K562 (cell line): ENCODE data around the gene MED14.

Experiments
- CHD4 ChIP-seq: fragments of 200-600 bp; sonication (generic); IDR thresholded peaks from 3 replicates; pipeline ENCODE4 v1.6.1; 2012; ENCODE audit warnings: low read depth, mild to moderate bottlenecking, mixed read lengths, low read length, inconsistent platforms; ENCODE audit not compliant: insufficient read depth, insufficient replicate concordance, poor library complexity, severe bottlenecking
- ELK1 ChIP-seq: sonication (generic); formaldehyde crosslinking; IDR thresholded peaks from 2 replicates; pipeline ENCODE4 v1.8.1; 2022; ENCODE audit warnings: missing genetic modification reagents
- EZH2 ChIP-seq: IDR thresholded peaks from 2 replicates; pipeline ENCODE4 v1.6.1; 2012; ENCODE audit warnings: low read depth, mild to moderate bottlenecking, inconsistent platforms, low read length, borderline replicate concordance
- MAX ChIP-seq: sonication (generic); formaldehyde crosslinking; IDR thresholded peaks from 2 replicates; pipeline ENCODE4 v1.9.0; 2022; ENCODE audit warnings: mild to moderate bottlenecking, missing genetic modification reagents
- PHF8 ChIP-seq: fragments of 200-600 bp; sonication (generic); IDR thresholded peaks from 2 replicates; pipeline ENCODE4 v1.6.1; 2012; ENCODE audit warnings: mixed run types, mild to moderate bottlenecking, inconsistent platforms, low read length, moderate library complexity, borderline replicate concordance
- PML ChIP-seq: IDR thresholded peaks from 2 replicates; pipeline ENCODE4 v1.6.1; 2012; ENCODE audit warnings: low read length, inconsistent platforms
- RBM17 ChIP-seq: fragments of 200-400 bp; formaldehyde crosslinking; IDR thresholded peaks from 2 replicates; pipeline ENCODE4 v1.6.1; 2017; ENCODE audit warnings: low read depth, mild to moderate bottlenecking, low read length, borderline replicate concordance
- TEAD4 ChIP-seq, 2 experiments: sonication (generic) in 1 of 2; formaldehyde crosslinking in 1 of 2; IDR thresholded peaks; 2 replicates each; pipeline versions ENCODE4 v1.6.1 to v1.8.0; 2012 to 2022; ENCODE audit warnings: borderline replicate concordance in 1 of 2, inconsistent platforms in 1 of 2, low read length in 1 of 2, mild to moderate bottlenecking in 1 of 2, missing genetic modification reagents in 1 of 2
- ZNF384 ChIP-seq: IDR thresholded peaks from 2 replicates; pipeline ENCODE4 v1.6.1; 2012; ENCODE audit warnings: low read depth, low read length, improper control_type of control experiment
- ZNF584 ChIP-seq: fragments of 200-800 bp; sonication (Bioruptor generic); IDR thresholded peaks from 2 replicates; pipeline ENCODE4 v1.6.1; 2016; ENCODE audit warnings: low read depth, mild to moderate bottlenecking, missing genetic modification characterization, missing compliant biosample characterization
- TF ChIP-seq, protein P1 (sequence below): sonication (generic); formaldehyde crosslinking; IDR thresholded peaks from 2 replicates; pipeline ENCODE4 v1.8.0; 2022; ENCODE audit warnings: missing genetic modification reagents, mild to moderate bottlenecking, borderline replicate concordance
- TF ChIP-seq, protein P2 (sequence below), 3 experiments: IDR thresholded peaks in 2 of 3; conservative IDR thresholded peaks in 1 of 3; 2 replicates each; pipeline ENCODE4 v1.5.1; 2011 to 2012; ENCODE audit warnings: low read length in 3 of 3, mild to moderate bottlenecking in 3 of 3, control low read depth in 2 of 3, improper control_type of control experiment in 1 of 3, inconsistent platforms in 1 of 3, low read depth in 1 of 3, mixed read lengths in 1 of 3, moderate library complexity in 1 of 3; ENCODE audit not compliant: insufficient read depth in 2 of 3
- TF ChIP-seq, protein P3 (sequence below): sonication (generic); formaldehyde crosslinking; IDR thresholded peaks from 2 replicates; pipeline ENCODE4 v1.5.0; 2020; ENCODE audit warnings: missing genetic modification reagents

DNA sequence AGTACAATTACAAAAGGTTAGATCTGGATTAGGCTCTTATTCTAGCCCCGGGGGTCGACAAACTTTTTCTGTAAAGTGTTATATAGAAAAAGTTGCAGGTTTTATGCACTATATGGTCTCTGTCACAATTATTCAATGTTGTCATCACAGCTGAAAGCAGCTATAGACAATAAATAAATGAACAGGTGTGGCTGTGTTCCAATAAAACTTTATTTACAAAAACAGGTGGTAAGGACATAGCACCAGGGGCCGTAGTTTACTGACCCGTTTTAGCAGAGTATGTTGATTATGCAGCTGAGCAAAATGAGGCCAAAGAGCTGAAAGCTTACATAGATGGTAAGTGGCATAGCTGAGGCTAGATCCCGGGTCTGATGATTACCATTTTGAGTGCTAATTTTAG, 75.0 kb downstream of the MED14 start:
- TF ChIP-seq MAX (CRISPR knock-in tag) (no peak), EZH2 (no peak), PHF8 (no peak), TEAD4 (IDR thresholded peaks at IDR 0.05; ENCODE audit: low read length) (no peak), TEAD4 (CRISPR knock-in tag; IDR thresholded peaks at IDR 0.05; ENCODE audit: borderline replicate concordance) (no peak), ELK1 (CRISPR knock-in tag) (no peak), ZNF584 (CRISPR knock-in tag) (no peak), PML (no peak), ZNF384 (no peak), RBM17 (no peak), CHD4 (no peak)
- TF ChIP-seq, protein P1, sequence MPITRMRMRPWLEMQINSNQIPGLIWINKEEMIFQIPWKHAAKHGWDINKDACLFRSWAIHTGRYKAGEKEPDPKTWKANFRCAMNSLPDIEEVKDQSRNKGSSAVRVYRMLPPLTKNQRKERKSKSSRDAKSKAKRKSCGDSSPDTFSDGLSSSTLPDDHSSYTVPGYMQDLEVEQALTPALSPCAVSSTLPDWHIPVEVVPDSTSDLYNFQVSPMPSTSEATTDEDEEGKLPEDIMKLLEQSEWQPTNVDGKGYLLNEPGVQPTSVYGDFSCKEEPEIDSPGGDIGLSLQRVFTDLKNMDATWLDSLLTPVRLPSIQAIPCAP = no peak
- TF ChIP-seq, protein P2, sequence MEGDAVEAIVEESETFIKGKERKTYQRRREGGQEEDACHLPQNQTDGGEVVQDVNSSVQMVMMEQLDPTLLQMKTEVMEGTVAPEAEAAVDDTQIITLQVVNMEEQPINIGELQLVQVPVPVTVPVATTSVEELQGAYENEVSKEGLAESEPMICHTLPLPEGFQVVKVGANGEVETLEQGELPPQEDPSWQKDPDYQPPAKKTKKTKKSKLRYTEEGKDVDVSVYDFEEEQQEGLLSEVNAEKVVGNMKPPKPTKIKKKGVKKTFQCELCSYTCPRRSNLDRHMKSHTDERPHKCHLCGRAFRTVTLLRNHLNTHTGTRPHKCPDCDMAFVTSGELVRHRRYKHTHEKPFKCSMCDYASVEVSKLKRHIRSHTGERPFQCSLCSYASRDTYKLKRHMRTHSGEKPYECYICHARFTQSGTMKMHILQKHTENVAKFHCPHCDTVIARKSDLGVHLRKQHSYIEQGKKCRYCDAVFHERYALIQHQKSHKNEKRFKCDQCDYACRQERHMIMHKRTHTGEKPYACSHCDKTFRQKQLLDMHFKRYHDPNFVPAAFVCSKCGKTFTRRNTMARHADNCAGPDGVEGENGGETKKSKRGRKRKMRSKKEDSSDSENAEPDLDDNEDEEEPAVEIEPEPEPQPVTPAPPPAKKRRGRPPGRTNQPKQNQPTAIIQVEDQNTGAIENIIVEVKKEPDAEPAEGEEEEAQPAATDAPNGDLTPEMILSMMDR (IDR thresholded peaks at IDR 0.05 in 2 of 3, conservative IDR thresholded peaks at IDR 0.05 in 1 of 3; ENCODE audit: insufficient read depth in 2 of 3, low read depth in 1 of 3, low read length in 3 of 3) = no peak
- TF ChIP-seq, protein P3, sequence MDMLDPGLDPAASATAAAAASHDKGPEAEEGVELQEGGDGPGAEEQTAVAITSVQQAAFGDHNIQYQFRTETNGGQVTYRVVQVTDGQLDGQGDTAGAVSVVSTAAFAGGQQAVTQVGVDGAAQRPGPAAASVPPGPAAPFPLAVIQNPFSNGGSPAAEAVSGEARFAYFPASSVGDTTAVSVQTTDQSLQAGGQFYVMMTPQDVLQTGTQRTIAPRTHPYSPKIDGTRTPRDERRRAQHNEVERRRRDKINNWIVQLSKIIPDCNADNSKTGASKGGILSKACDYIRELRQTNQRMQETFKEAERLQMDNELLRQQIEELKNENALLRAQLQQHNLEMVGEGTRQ = no peak
